Measurements from ENCODE around the gene ZNF169.
"Not testable (repeated sequence)": the region's sequence is repeated elsewhere in the genome, so short reads cannot be mapped to it uniquely, and the experiment has no call there.

Gene ZNF169

DNA sequence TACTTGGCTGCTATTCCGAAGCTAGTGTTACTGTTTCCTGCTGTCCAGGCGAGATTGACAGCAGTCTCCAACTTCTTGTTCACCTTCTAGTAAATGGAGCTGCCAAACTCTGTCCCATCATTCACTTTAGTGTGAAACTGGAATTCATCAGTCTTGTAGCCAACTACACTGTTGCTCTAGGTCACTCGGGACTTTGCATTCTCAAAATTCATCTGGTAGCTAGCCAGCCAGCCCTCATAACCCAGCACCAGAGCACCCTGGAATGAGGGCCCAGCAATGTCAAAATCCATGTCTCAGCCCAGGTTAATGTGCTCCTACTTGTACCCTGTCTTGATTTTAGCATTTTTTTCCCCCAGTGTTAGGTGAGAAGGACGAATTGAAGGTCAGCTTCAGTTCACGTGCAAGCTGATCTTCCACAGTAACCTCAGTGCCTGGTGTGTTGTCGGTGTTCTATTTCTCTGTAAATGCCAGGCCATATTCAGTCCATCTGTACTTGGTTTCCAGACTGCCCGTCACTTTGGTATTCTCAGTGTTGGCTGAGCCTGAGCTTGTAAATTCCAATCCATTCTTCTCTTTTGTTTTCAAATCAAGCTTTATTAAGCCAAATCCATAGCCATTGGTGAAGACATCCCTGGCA, 28.9 kb downstream of the ZNF169 start:
- DNase-seq: no peak

DNA sequence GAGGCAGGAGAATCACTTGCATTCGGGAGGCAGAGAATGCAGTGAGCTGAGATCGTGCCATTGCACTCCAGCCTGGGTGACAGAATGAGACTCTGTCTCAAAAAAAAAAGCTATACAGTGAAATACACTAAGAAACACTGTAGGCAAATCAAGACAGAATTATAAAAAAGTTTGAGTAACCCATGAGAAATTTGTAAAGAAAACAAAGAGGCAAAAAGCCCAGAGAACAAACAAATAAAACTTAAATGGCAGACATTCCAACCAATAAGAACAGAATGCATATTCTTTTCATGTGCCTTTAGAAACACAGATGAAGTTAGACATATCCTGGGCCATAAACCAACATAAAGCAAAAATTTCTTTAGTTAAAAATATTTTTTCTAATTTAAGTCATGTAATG, 30.6 kb downstream of the ZNF169 start:
- DNase-seq: no peak

DNA sequence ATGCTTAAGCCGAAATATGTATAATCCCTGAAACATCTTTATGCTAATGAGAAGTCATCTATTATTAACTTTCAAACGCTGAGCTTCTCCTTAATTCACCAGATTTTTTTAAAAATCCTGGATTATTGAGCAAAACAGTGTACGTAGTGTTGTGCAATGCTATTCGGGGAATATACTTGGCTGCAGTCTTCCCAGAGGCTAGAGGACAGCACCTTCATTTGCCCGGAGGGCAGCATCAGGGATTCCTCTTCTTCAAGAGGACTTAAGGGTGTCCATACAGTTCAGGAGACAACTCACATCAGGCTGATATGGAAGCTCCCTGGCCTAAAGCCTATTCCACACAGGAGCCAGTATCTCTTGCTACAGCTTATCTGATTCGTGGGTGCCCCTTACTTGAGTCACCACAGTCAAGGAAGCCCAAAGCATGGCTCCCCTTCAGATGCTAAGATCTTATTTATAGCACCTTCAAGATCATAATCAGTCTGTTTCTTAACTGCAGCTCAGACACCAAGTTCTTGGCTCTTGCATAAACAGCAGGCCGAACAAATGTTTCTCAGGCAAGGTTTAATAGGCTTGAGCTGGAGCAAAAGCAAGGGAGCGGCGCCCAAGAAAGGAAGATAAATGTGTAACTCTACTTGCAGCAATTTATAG, 40.0 kb downstream of the ZNF169 start:
- no peak for DNase-seq

GRCh38 chr9:94300470-94301301, 41.6 kb downstream of the ZNF169 start:
- no peak for DNase-seq

DNA sequence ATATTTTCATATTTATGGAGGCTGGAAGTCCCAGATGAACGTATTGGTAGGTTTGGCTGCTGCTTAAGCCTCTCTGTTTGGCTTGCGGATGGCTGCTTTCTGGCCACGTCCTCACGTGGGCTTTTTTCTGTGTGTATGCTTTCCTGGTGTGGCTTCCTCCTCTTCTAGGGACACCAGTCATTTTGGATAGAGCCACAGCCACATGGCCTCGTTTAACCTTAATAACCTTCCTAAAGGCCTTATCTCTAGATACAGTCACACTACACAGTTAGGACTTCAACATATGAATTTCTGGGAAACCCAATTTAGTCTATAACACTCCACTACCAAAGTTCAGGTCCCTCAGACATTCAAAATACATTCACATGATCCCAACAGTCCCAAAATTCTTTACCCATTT, 42.5 kb downstream of the ZNF169 start:
- no peak for DNase-seq

DNA sequence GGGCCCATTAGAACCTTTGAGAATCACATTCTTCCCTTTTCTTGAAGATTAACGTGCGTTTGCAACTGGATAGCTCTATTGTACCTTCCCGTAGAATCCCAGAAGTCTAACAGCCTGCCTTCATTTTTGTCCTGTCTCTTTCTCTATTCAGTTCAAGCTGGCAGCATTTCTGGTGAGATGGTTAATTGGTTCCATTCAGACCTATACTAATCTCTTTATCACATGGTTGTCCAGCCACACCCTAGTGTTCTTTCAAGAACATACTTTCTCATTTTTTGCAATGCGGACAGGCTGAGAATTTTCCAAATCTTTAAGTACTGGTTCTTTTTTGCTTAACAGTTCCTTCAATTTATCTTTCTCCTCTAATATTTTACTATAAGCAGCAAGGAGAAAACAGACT, 43.3 kb downstream of the ZNF169 start:
- no peak for DNase-seq

DNA sequence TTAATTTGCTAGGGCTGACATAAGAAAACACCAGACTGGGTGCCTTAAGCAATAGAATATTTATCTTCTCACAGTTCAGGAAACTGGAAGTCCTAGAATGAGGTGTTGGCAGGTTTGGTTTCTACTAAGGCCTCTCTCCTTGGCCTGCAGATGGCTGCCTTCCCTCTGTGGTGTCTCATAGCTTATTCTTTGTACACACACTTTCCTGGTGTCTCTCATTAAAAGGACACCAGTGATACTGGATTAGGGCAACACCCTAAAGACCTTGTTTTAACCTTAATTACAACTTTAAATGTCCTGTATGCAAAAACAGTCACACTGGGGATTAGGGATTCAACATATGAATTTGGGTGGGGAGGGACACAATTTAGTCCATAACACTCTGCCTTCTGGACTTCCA, 44.2 kb downstream of the ZNF169 start:
- no peak for DNase-seq

DNA sequence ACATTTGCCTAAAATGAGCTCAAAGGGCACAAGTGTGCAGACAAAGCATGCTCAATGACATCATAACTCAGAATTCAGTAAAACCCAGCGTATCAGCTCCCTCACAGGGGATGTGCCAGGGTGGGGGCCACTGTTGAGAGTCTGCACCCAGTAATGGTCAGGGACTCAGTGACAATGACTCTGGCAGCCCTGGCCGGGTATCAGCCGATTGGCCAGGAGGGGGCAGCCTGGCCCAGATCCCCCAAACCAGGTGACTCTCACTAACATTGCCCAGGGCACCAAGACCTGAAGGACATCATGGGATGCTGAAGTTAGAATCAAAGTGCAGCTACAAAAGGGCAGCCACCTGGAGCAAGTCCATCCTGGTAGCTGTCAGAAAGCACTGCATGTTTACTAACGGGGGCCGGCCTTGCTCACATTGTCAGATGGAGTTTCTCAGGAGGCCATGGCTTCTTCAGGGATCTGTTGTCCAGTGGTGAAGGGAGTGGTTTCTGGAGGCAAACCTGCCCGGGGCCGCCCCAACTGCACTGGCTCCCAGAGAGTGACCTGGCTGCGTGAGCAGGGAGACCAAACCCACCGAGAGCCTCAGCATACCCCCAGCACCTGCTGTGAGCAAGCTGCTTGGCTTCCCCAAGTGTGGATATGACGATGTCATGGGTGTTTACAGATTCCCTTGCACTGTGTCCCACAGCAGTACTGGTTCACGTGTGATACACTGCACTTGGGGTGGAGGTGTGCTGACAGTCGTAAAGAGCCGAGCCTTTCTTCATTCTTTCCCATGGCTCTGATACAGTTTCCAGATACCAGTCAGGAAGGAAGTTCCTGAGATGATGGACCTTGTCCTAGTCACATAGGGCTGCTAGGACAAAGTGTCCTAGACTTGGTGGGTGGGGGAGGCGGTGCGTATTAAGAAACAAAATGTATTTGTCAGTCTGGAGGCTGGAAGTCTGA, 56.2 kb downstream of the ZNF169 start:
- DNase-seq: not testable (repeated sequence)

- not testable (repeated sequence) for DNase-seq
Measured at GRCh38 chr9:94316236-94316635, 57.1 kb downstream of the ZNF169 start.

- DNase-seq: not testable (repeated sequence)
Measured at GRCh38 chr9:94317949-94318657, 59.0 kb downstream of the ZNF169 start.

DNA sequence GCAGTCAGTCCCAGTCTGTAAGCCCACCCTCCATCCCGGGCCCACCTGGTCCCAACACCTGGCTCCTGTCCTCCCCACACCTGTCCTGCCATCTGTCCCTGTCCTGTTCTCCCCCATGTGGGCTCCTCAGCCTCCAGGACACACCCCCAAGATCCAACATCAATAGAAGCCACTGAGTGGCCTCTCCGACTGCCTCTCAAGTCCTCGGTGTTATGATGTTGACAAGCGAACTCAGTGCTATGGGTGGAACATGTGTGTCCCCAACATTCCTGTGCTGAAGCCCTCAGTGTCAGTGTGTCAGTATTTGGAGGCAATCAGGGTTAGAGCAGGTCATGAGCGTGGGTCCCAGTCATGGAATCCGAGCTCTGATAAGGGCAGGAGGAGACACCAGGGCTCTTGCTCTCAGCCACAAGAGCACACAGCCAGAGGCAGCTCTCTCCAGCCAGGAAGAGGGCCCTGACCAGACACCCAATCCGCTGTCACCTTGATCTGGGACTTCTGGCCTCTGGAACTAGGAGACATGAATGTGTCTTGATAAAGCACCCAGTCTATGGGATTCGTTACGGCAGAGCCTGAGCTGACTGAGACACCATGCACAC, 63.3 kb downstream of the ZNF169 start:
- not testable (repeated sequence) for DNase-seq

DNA sequence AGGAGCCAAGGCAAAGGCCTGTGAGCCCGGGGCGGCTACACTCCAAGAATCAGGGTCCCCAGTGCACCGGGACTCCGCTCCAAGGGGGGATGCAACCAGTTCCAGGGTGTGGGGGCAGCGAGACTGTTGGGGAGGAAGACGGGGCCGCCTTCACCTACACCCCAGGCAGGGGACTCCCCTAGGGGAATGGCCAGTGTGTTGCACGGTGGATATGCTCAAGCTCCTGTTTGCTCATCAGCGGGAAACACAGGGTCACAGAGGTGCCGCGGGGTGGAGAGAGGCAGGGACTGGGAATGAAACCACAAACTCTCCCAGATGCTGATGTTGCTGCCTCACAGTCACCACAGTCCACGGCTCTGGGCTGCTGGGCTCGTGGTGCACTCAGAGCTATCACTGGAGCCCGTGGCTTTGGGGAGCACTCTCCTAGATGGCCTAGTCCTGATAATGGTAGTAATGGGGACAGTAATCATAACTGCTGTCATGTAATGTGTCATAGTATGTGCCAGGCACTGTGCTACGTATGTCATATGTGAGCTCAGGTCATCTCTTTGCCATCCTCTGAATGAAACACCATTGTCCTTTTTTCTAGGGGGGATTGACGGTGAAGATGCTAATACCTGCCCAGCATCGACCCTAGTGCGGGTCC, 64.2 kb downstream of the ZNF169 start:
- not testable (repeated sequence) for DNase-seq

DNA sequence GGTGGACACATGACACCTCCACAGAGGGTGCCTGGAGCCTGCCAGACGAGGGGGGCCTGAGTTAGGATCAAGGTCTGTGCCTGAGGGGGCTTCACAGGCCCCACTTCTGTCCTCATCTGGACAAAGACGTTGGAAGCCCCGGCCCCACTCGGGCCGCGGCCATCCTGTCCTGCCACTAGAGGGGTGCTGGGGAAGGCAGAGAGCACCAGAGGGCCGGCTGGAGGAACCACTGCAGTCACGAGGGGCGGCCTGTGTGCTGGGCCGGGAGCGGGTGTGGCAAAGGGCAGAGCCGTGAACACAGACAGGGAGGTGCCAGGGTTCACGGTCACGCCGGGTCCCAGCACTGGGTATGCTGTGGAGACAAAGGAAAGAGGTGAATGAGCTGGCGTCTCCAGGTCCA, 66.5 kb downstream of the ZNF169 start:
- DNase-seq: not testable (repeated sequence)

- DNase-seq: not testable (repeated sequence)
Measured at GRCh38 chr9:94328544-94328943, 69.4 kb downstream of the ZNF169 start, which contains the start of gene NUTM2F. NUTM2F (minus strand) TSS chr9:94328644; CDS start chr9:94328623, 21 bp downstream.

DNA sequence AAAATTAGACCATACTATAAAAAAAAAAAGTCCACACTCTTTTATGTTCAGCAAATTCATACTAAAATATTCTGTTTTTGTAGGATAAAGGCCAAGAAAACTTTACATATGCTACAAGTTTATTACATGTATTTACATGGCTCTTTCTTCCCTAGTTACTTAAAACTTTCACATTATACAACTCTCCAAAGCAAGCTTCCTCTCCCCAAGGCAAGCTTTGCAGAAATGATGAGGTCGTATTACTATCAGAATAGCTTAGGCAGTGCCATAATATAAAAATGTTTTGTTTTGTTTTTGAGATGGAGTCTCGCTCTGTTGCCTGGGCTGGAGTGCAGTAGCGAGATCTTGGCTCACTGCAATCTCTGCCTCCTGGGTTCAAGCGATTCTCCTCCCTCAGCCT, 77.3 kb downstream of the ZNF169 start:
- not testable (repeated sequence) for DNase-seq

GRCh38 chr9:94338723-94339122, 79.6 kb downstream of the ZNF169 start:
- not testable (repeated sequence) for DNase-seq

DNA sequence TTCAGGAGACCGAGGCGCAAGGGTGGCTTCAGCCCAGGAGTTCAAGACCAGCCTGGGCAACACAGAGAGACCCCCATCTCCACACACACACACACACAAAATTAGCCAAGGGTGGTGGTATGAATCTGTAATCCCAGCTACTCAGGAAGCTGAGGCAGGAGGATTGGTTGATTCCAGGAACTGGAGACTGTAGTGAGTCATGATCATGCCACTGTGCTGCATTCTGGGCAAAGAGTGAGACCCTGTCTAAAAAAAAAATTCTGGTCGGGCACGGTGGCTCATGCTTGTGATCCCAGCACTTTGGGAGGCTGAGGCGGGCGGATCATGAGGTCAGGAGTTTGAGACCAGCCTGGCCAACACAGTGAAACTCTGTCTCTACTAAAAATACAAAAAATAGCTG, 80.6 kb downstream of the ZNF169 start:
- not testable (repeated sequence) for DNase-seq

- not testable (repeated sequence) for DNase-seq
Measured at GRCh38 chr9:94340750-94341149, 81.7 kb downstream of the ZNF169 start.

DNA sequence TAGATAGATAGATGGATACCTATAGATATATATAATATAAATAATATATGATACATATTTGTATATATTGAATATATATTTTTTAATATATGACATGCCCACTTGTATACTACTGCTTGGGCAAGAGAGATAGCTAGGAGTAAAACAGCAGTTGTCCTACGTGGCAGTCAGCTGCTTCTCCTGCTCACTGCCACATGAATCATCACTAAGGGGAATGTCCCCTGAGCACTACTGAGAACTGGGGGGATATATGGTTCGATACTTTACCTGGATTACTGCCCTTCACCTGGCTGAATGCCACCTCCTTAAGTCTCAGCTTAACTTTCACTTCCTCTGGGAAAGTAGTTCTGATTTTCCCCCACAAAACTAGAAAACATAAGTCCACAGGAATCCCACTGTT, 82.6 kb downstream of the ZNF169 start:
- not testable (repeated sequence) for DNase-seq

GRCh38 chr9:94347451-94347850, 88.4 kb downstream of the ZNF169 start:
- DNase-seq: not testable (repeated sequence)

- not testable (repeated sequence) for DNase-seq
Measured at GRCh38 chr9:94348754-94349153, 89.7 kb downstream of the ZNF169 start.

All from NCI-H2029 treated with DMSO at 0.1 percent for 48 hours (cell line).